Hematopoietic multipotent progenitor cell treated with erythropoietin and hydrocortisone succinate and interleukin-3 and kit ligand, for 15 days (in vitro differentiated cells): ENCODE measurements around the gene MSMB.
"Not testable (repeated sequence)": the region's sequence is repeated elsewhere in the genome, so short reads cannot be mapped to it uniquely, and the experiment has no call there.

Experiments
- DNase-seq: peaks from one replicate; pipeline ENCODE4 v3.0.0-alpha.2; 2015; ENCODE audit warnings: low spot score

Gene MSMB

GRCh38 chr10:46046261-46046660, at the start of gene MSMB:
TSS of gene MSMB (minus strand) at chr10:46046269. CDS start at chr10:46046237, 32 bp downstream.
- no peak for DNase-seq

DNA sequence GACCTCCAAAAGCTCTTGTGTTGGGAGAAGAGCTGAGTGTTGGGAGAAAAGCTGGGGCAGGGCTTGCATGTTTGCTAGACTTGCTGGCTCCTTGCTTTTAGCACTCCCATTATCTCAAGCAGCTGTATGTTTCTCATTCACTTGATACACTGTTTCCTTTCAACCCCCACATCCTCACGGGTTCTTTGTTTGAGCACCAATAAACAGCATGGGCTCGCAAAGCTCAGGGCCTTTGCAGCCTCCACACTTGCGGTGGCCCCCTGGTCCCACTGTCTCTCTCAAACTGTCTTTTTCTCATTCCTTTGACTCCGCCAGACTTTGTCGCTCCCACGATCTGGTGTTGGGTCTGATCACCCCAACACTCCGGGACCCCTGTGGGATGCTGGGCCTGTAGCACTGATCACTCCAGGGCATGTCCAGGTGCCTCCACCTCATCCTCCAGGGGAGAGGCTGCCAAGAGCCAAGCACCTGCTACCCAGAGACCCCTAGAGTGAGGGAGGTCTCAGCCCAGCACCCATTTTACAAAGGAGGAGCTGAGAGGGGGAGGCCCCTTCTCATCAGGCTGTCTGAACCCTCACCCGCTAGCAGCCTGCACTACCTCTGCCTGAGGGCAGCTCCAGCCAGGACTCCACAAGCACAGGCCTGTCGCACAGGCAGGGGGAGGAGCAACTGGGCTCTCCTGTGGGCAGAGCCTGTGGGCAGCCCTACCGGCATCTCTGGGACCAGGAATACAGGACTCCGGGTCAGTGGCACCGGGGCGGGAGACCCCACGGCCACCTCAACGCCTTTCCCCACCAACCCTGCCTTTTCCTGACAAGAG, 49.1 kb upstream of the MSMB start:
- DNase-seq: no peak

DNA sequence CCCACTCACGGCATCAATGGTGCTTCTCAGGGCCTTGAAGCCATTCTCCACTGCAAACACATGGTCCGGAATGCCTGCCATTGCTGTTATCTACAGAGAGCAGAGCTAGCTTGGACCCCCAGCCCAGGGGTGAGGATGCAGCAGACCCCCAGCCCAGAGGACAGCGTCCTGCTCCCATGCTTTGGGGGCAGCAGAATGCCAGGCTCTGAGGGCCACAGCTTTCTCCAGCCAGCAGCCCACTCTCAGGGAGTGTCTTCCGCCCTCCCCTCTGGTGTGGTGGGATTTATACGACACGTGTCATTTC, 48.1 kb upstream of the MSMB start:
- DNase-seq: no peak

- not testable (repeated sequence) for DNase-seq
These were observed 47.5 kb upstream of the MSMB start for GRCh38 chr10:46093316-46094196.

DNA sequence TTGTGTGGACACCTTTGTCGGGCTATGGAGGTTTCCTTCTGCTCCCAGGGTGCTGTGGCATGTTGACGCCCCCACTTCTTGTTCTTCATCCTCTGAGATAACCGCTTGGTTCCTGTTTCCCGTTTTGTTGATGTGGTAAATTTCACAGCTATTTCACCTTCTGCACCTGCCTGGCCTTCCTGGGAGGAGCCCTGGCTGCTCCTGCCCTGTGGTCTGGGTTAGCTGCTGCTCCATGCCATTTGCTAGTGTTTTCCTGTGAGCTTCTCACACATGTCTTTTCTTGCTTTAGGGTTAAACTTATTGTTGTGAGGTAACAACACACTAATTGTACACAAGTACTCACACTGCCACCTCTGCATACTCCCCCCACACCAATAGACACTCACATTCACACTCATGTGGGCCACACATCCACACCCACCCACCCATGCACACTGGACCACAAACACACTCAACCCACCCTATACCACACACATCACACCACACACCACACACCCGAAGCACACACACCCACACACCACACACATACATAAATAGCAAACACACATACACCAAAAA, 46.5 kb upstream of the MSMB start:
- no peak for DNase-seq

- no peak for DNase-seq
These were observed 45.9 kb upstream of the MSMB start for GRCh38 chr10:46091828-46092523.

- no peak for DNase-seq
These were observed 45.2 kb upstream of the MSMB start for GRCh38 chr10:46091080-46091827.

DNA sequence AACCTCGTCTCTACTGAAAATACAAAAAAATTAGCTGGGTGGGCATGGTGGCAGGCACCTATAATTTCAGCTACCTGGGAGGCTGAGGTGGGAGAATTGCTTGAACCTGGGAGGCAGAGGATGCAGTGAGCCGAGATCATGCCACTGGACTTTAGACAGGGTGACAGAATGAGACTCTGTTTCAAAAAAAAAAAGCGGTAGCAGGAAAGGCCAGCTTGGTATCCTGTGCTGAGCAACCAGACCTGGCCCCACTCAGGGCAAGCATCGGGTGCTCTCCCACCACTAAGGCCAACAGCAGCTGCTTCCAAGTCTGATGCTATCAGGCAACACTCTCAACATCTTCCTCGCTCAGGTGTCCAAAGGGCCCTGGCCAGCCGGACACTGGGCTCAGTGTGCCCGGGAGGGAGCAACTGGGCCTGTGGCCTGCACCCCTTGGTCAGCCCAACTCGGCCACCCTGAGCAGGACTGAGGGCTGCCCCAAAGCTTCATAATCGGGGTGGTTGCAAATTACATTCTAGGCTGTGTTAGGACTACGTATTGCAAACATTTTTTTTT, 44.3 kb upstream of the MSMB start:
- DNase-seq: no peak

DNA sequence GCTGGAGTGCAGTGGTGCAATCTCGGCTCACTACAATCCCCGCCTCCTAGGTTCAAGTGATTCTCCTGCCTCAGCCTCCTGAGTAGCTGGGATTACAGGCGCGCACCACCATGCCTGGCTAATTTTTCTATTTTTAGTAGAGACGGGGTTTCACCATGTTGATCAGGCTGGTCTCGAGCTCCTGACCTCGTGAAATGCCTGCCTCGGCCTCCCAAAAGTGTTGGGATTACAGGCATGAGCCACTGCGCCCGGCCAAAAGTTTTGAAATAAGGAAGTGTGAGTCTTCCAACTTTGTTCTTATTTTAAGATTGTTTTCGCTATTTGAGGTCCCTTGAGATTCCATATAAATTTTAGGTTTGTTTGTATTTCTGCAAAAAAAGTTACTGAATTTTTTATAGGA, 41.3 kb upstream of the MSMB start:
- DNase-seq: not testable (repeated sequence)

DNA sequence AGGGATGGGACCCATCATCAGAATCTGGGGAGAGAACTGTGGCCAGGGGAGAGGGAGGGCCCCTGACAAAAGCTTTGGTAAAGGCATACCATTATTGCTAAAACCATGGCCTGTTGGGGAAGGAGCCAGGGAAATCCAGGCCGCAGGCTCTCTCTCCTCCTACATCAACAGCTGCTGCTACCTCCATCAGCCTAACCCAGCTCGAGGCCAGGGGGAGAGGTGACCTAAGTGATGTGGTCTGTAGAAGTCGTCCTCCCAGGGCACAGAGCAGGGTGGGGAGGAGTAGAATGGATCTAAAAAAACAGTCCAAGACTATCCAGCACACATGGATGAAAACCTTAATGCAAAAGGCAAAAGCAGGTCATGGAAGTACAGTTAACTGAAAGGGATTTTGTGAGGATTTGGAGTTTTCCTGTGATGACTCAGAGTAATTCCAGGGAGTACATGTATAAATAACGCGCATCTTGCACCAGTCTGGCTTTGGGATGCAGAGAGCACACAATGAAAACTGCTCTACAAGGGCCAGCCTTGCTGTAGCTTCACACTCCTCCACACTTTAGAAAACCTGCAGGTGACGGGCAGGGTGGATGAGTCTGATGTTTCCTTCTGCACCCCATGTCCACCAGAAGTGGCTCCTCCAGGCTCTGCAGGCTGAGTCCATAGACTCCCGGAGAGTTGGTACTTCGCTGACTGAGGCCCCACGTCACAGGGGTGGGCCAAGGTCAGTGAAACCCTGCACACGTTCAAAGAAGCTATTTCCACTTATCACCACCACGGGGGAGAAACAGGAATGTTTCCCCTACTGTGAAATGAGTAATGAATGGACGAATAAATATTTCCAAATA, 38.5 kb upstream of the MSMB start:
- no peak for DNase-seq

DNA sequence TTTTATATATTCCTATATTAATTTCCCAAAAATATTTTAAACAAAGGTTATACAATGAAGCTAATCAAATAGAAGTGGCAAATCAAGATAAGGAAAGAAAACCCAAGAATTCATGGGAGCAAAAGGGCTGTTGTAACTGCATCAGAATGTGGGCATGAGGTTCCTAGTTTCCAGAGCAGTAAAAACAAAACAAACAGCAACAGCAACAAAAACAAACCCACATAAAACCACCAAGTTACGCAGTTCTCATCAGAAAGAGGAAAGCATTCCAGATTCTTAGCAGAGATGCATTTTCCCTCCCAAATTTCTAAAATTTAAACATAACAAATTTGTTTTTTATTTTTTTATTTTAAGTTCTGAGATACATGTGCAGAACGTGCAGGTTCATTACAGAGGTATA, 34.8 kb upstream of the MSMB start:
- DNase-seq: no peak

DNA sequence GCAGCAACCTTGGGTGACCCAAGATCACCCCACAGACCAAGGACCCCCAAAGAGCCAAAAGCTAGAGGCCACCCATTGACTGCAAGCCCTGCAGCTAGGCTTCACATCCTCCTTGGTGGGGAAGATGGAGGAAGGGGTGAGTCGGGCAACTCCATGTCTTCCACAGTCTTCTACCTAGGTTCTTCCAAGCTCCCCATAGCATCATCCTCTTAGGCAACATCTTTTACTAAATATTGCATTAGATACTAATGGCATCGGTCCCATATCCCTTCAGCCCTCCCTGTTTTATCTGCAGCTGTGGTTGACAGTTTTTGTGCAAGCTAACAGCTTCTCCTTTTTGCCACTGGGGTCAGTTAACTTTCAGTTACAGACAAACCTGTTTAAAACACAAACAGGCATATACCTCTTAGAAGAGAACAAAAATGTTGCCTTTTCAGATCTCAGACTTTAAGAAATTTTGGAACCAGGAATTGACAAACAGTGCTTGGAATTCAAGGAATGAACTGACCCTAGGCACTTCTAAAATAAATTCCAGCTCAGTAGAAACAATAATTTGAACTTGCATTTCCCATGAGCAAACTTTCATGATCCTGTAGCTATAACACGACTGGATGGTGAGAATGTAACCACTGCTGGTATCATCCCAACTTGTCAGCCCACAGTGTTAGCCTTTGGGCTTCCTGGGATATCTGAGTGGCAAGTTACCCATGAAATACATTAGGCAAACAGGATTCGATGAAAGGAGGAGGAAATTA, 33.9 kb upstream of the MSMB start:
- no peak for DNase-seq

DNA sequence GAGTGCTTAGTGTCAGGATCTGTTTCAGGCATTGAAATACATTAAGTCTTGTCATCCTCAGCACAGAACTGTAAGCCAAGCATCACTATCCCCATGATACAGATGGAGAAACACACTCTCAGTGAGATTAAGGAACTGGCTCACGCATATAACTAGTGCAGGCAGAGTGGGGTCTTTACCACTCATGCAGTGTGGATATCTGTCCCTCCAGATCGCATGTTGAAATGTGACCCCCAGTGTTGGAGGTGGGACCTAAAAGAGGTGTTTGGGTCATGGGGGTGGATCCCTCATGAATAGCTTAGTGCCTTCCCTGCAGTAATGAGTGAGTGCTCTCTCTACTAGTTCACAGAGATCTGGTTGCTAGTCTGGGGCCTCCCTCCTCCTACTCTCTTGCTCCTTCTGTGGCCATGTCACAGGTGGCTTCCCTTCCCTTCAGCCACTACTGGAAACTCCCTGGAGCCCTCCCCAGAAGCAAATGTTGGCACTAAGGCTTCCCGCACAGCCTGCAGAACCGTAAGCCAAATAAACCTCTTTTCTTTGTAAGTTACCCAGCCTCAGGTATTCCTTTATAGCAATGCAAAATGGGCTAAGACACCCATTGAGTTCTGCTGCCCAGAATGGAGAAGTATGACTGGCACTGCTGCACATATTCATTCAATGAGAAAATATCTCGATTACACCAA, 31.8 kb upstream of the MSMB start:
- DNase-seq: no peak

- DNase-seq: no peak
These were observed 31.1 kb upstream of the MSMB start for GRCh38 chr10:46077141-46077554.

DNA sequence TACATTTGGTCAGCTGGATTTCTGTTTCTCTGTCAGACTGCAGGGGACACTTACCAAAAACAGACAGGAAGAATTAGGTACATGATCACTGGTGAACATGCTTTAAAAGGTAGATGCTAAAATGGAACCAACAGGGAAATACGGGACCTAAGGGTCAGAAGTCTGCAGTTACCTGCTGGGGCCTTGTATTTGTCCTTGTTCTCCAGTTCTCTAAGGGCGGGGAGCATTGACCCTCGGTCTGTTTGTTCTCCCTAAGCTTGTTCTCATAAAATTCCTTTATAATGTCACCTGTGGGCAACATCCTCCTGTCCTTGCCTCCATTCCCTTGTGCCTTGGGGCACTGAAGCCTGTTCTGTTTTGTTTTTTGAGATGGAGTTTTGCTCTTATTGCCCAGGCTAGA, 29.8 kb upstream of the MSMB start:
- no peak for DNase-seq

GRCh38 chr10:46074196-46074946, 28.3 kb upstream of the MSMB start:
- DNase-seq: no peak

GRCh38 chr10:46073564-46073963, 27.5 kb upstream of the MSMB start:
- DNase-seq: no peak

- DNase-seq: no peak
These were observed 24.7 kb upstream of the MSMB start for GRCh38 chr10:46070749-46071148.
